SK-N-SH treated with all-trans-retinoic acid at 6 μM for 48 hours (cell line): Measurements from ENCODE around the gene STK39.
A peak's percentile ranks its signal among the peaks of the same experiment; 100 is the strongest.
"Not testable (repeated sequence)": the region's sequence is repeated elsewhere in the genome, so short reads cannot be mapped to it uniquely, and the experiment has no call there.

Experiments used
- ATAC-seq: fragments of 200-7000 bp; cut with Tn5 transposase; 3 replicates; pipeline ENCODE4 v1.9.1; 2020; ENCODE audit warnings: mild to moderate bottlenecking, moderate library complexity
- ARNTL ChIP-seq: fragments of 450-650 bp; formaldehyde crosslinking; IDR thresholded peaks from 2 replicates; pipeline ENCODE4 v1.5.0; 2020; ENCODE audit warnings: low read depth, mild to moderate bottlenecking, moderate library complexity, borderline replicate concordance
- BACH2 ChIP-seq: fragments of 250-450 bp; sonication (Bioruptor Pico); IDR thresholded peaks from 2 replicates; pipeline ENCODE4 v1.9.0; 2021; ENCODE audit warnings: mild to moderate bottlenecking, borderline replicate concordance
- CSDC2 ChIP-seq: fragments of 250-450 bp; sonication (Bioruptor Pico); IDR thresholded peaks from 2 replicates; pipeline ENCODE4 v1.5.0; 2020; ENCODE audit warnings: mild to moderate bottlenecking, moderate library complexity
- GLIS3 ChIP-seq: fragments of 250-450 bp; sonication (Bioruptor Pico); IDR thresholded peaks from 2 replicates; pipeline ENCODE4 v1.5.0; 2020; ENCODE audit warnings: mild to moderate bottlenecking, moderate library complexity
- ISL1 ChIP-seq: fragments of 250-450 bp; sonication (Bioruptor Pico); IDR thresholded peaks from 2 replicates; pipeline ENCODE4 v2.1.2; 2022; ENCODE audit warnings: mild to moderate bottlenecking, moderate library complexity
- OSR1 ChIP-seq: fragments of 250-450 bp; sonication (Bioruptor Pico); IDR thresholded peaks from 2 replicates; pipeline ENCODE4 v1.8.0; 2022; ENCODE audit warnings: moderate library complexity, mild to moderate bottlenecking, inconsistent platforms
- PPARA ChIP-seq: fragments of 250-450 bp; sonication (Bioruptor Pico); IDR thresholded peaks from 2 replicates; pipeline ENCODE4 v1.5.0; 2020; ENCODE audit warnings: mild to moderate bottlenecking, borderline replicate concordance
- RARB ChIP-seq: fragments of 250-450 bp; sonication (Bioruptor Pico); IDR thresholded peaks from 2 replicates; pipeline ENCODE4 v1.8.0; 2021; ENCODE audit warnings: mild to moderate bottlenecking, moderate library complexity
- SNAI2 ChIP-seq: fragments of 250-450 bp; sonication (Bioruptor Pico); IDR thresholded peaks from 2 replicates; pipeline ENCODE4 v1.5.0; 2020; ENCODE audit warnings: mild to moderate bottlenecking, moderate library complexity
- TCF4 ChIP-seq: fragments of 250-450 bp; sonication (Bioruptor Pico); IDR thresholded peaks from 2 replicates; pipeline ENCODE4 v1.8.0; 2021; ENCODE audit warnings: mild to moderate bottlenecking, moderate library complexity, borderline replicate concordance
- TOX ChIP-seq: fragments of 250-450 bp; sonication (Bioruptor Pico); IDR thresholded peaks from 2 replicates; pipeline ENCODE4 v1.8.0; 2021; ENCODE audit warnings: mild to moderate bottlenecking, moderate library complexity, borderline replicate concordance
- ZC3H10 ChIP-seq: fragments of 250-450 bp; sonication (Bioruptor Pico); IDR thresholded peaks from 2 replicates; pipeline ENCODE4 v1.5.1; 2021; ENCODE audit warnings: mild to moderate bottlenecking, moderate library complexity
- ZFP3 ChIP-seq: fragments of 250-450 bp; sonication (Bioruptor Pico); IDR thresholded peaks from 2 replicates; pipeline ENCODE4 v1.5.0; 2020; ENCODE audit warnings: mild to moderate bottlenecking, moderate library complexity
- ZFP30 ChIP-seq: fragments of 450-650 bp; formaldehyde crosslinking; IDR thresholded peaks from 2 replicates; pipeline ENCODE4 v1.5.0; 2022; ENCODE audit warnings: mild to moderate bottlenecking, moderate library complexity
- ZNF565 ChIP-seq: fragments of 450-650 bp; formaldehyde crosslinking; conservative IDR thresholded peaks from 2 replicates; pipeline ENCODE4 v1.5.0; 2020; ENCODE audit warnings: low read depth, mild to moderate bottlenecking, moderate library complexity
- ZNF70 ChIP-seq: fragments of 450-650 bp; formaldehyde crosslinking; IDR thresholded peaks from 2 replicates; pipeline ENCODE4 v1.5.0; 2020; ENCODE audit warnings: mild to moderate bottlenecking, moderate library complexity
- ZNF8 ChIP-seq: fragments of 450-650 bp; formaldehyde crosslinking; IDR thresholded peaks from 2 replicates; pipeline ENCODE4 v1.5.0; 2020; ENCODE audit warnings: mild to moderate bottlenecking, moderate library complexity
- TF ChIP-seq, protein P1 (sequence below): fragments of 250-450 bp; sonication (Bioruptor Pico); IDR thresholded peaks from 2 replicates; pipeline ENCODE4 v1.5.1; 2020; ENCODE audit warnings: low read depth, mild to moderate bottlenecking, moderate library complexity
- TF ChIP-seq, protein P2 (sequence below): fragments of 250-450 bp; sonication (Bioruptor Pico); IDR thresholded peaks from 2 replicates; pipeline ENCODE4 v1.5.0; 2020; ENCODE audit warnings: mild to moderate bottlenecking, moderate library complexity
- TF ChIP-seq, protein P3 (sequence below): fragments of 250-450 bp; sonication (Bioruptor Pico); IDR thresholded peaks from 2 replicates; pipeline ENCODE4 v1.5.1; 2021; ENCODE audit warnings: mild to moderate bottlenecking, moderate library complexity
- TF ChIP-seq, protein P4 (sequence below): fragments of 250-450 bp; sonication (Bioruptor Pico); IDR thresholded peaks from 2 replicates; pipeline ENCODE4 v1.8.0; 2021; ENCODE audit warnings: low read depth, mild to moderate bottlenecking, moderate library complexity, borderline replicate concordance

Gene STK39

DNA sequence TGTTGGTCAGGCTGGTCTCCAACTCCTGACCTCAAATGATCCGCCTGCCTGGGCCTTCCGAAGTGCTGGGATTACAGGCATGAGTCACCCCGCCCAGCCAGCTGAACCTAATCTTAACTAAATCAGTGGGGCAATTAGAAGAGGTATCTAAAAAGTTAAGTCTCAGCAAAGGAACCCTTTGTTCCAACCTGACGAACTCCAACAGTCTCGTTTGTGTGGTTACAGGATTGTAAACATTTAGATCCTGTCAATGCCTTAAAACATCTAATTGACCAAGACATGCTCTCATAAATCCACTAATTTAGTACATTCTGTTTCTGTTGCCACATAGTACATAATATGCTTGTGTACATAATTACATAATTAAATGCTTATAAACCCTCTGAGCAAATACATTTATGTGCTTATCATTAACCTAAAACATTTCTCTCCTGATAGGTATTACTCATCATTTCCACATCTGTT, 31.1 kb upstream of the STK39 start:
- ATAC-seq, result peak; percentile 45; the same call in 2 of the 3 replicates
- TF ChIP-seq ZFP3 (CRISPR knock-in tag), result 0 out of 2 replicates have a peak, but pooled peaks have one; percentile 26
- TF ChIP-seq, protein P1, sequence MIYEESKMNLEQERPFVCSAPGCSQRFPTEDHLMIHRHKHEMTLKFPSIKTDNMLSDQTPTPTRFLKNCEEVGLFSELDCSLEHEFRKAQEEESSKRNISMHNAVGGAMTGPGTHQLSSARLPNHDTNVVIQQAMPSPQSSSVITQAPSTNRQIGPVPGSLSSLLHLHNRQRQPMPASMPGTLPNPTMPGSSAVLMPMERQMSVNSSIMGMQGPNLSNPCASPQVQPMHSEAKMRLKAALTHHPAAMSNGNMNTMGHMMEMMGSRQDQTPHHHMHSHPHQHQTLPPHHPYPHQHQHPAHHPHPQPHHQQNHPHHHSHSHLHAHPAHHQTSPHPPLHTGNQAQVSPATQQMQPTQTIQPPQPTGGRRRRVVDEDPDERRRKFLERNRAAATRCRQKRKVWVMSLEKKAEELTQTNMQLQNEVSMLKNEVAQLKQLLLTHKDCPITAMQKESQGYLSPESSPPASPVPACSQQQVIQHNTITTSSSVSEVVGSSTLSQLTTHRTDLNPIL (CRISPR knock-in tag), result no peak

DNA sequence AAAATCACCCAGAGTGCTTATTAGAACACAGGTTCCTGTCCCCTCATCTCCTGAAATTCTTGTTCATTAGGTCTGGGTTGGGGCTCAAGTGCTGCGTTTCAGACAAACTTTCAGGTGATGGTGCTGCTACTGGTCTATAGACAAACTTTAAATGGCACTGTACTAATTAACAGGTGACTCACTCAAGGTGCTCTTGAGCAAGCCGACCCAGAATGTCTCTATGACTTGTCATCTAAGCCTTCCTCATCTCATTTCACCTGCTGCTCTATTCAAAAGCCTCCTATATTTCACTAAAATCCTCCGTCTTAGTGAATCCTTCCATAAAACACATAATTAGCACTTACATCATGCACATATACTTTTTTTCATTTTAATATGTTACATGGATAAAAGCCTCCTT, 29.9 kb upstream of the STK39 start:
- TF ChIP-seq TCF4 (CRISPR knock-in tag) (no peak), OSR1 (CRISPR knock-in tag) (no peak), BACH2 (CRISPR knock-in tag) (no peak), SNAI2 (CRISPR knock-in tag) (no peak), ZFP30 (CRISPR knock-in tag) (no peak), ZNF565 (CRISPR knock-in tag) (no peak), ZC3H10 (CRISPR knock-in tag) (no peak), ZFP3 (CRISPR knock-in tag) (no peak), GLIS3 (CRISPR knock-in tag) (no peak), ZNF70 (CRISPR knock-in tag) (no peak), ARNTL (CRISPR knock-in tag) (no peak), TOX (CRISPR knock-in tag) (no peak), ISL1 (CRISPR knock-in tag) (no peak), ZNF8 (CRISPR knock-in tag) (no peak), PPARA (CRISPR knock-in tag) (no peak), CSDC2 (no peak)
- TF ChIP-seq, protein P1 (CRISPR knock-in tag), result no peak
- TF ChIP-seq, protein P2, sequence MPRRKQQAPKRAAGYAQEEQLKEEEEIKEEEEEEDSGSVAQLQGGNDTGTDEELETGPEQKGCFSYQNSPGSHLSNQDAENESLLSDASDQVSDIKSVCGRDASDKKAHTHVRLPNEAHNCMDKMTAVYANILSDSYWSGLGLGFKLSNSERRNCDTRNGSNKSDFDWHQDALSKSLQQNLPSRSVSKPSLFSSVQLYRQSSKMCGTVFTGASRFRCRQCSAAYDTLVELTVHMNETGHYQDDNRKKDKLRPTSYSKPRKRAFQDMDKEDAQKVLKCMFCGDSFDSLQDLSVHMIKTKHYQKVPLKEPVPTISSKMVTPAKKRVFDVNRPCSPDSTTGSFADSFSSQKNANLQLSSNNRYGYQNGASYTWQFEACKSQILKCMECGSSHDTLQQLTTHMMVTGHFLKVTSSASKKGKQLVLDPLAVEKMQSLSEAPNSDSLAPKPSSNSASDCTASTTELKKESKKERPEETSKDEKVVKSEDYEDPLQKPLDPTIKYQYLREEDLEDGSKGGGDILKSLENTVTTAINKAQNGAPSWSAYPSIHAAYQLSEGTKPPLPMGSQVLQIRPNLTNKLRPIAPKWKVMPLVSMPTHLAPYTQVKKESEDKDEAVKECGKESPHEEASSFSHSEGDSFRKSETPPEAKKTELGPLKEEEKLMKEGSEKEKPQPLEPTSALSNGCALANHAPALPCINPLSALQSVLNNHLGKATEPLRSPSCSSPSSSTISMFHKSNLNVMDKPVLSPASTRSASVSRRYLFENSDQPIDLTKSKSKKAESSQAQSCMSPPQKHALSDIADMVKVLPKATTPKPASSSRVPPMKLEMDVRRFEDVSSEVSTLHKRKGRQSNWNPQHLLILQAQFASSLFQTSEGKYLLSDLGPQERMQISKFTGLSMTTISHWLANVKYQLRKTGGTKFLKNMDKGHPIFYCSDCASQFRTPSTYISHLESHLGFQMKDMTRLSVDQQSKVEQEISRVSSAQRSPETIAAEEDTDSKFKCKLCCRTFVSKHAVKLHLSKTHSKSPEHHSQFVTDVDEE, result no peak
- TF ChIP-seq, protein P3, sequence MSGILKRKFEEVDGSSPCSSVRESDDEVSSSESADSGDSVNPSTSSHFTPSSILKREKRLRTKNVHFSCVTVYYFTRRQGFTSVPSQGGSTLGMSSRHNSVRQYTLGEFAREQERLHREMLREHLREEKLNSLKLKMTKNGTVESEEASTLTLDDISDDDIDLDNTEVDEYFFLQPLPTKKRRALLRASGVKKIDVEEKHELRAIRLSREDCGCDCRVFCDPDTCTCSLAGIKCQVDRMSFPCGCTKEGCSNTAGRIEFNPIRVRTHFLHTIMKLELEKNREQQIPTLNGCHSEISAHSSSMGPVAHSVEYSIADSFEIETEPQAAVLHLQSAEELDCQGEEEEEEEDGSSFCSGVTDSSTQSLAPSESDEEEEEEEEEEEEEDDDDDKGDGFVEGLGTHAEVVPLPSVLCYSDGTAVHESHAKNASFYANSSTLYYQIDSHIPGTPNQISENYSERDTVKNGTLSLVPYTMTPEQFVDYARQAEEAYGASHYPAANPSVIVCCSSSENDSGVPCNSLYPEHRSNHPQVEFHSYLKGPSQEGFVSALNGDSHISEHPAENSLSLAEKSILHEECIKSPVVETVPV (CRISPR knock-in tag), result no peak
- no peak for ATAC-seq

DNA sequence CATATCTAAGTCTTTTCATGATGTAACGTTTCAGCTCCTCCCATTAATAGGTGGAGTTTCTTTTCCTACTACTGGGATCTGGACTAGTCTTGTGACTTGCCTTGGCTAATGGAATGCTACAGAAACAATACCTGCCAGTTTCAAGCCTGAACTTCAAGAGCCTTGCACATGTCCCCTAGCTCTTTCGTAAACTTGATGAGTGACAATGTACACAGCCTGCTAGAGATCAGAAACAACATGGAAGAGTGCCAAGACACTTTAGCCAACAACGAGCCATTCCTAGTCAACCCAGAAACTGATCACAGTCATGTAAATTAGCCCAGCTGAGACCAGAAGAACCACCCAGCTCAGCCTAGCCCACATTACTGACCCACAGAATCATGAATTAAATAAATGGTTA, 24.8 kb upstream of the STK39 start:
- TF ChIP-seq RARB (CRISPR knock-in tag), result no peak
- TF ChIP-seq ISL1 (CRISPR knock-in tag), result no peak
- TF ChIP-seq, protein P4, sequence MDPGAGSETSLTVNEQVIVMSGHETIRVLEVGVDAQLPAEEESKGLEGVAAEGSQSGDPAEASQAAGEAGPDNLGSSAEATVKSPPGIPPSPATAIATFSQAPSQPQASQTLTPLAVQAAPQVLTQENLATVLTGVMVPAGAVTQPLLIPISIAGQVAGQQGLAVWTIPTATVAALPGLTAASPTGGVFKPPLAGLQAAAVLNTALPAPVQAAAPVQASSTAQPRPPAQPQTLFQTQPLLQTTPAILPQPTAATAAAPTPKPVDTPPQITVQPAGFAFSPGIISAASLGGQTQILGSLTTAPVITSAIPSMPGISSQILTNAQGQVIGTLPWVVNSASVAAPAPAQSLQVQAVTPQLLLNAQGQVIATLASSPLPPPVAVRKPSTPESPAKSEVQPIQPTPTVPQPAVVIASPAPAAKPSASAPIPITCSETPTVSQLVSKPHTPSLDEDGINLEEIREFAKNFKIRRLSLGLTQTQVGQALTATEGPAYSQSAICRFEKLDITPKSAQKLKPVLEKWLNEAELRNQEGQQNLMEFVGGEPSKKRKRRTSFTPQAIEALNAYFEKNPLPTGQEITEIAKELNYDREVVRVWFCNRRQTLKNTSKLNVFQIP, result no peak
- no peak for TF ChIP-seq BACH2 (CRISPR knock-in tag)
- no peak for TF ChIP-seq GLIS3 (CRISPR knock-in tag)
- no peak for TF ChIP-seq ZNF70 (CRISPR knock-in tag)
- TF ChIP-seq CSDC2, result no peak
- TF ChIP-seq, protein P3 (CRISPR knock-in tag), result no peak
- no peak for TF ChIP-seq ZNF565 (CRISPR knock-in tag)
- TF ChIP-seq, protein P2, result no peak
- no peak for TF ChIP-seq ARNTL (CRISPR knock-in tag)
- TF ChIP-seq ZFP30 (CRISPR knock-in tag), result no peak

DNA sequence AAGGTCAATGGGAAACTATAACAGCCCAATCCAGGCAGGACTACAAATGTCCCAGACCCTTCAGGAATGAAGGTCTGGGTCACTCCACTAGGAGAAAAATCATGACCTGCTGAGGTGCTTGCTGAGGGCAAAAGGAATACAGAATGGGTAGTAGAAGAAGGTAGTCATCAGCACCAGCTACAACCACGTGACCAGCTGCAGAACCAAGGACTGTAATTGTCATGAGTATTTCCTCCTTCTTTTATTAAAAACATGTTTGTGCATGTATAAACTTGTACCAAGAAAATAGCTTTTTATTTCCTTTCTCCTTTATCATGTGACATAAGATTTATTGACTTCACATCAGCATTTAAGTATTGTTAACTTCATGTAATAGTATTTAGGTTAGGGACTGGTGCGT, 15.5 kb upstream of the STK39 start:
- ATAC-seq, result not testable (repeated sequence)

More for the DNA sequence above, 24.8 kb upstream of the STK39 start:
- ATAC-seq, result no peak
